Retinal pigment epithelial cell (primary cell): ENCODE data around the gene KIAA1328.

ENCODE experiments used
- DNase-seq: peaks from one replicate; pipeline ENCODE4 v3.0.0-alpha.2; 2010; ENCODE audit warnings: low read depth
- H3K4me3 ChIP-seq: 2 replicates; pipeline ENCODE4 v1.5.1; 2011; ENCODE audit warnings: mild to moderate bottlenecking, low read length, control low read depth, moderate library complexity
- CTCF ChIP-seq: conservative IDR thresholded peaks from 2 replicates; pipeline ENCODE4 v1.5.1; 2011; ENCODE audit warnings: low read depth, low read length, control low read depth, inconsistent platforms

KIAA1328 gene

GRCh38 chr18:37042381-37042780 lies 213.5 kb downstream of the KIAA1328 start:
- DNase-seq, result no peak
- H3K4me3 ChIP-seq, result no peak overlapping the region
- no peak for TF ChIP-seq CTCF

- no peak for DNase-seq
- TF ChIP-seq CTCF, result no peak
These were observed 226.3 kb downstream of the KIAA1328 start for GRCh38 chr18:37055137-37055802.

GRCh38 chr18:37064187-37064586 lies 235.3 kb downstream of the KIAA1328 start:
- H3K4me3 ChIP-seq, result no peak overlapping the region
- no peak for TF ChIP-seq CTCF

More at GRCh38 chr18:37055137-37055802, 226.3 kb downstream of the KIAA1328 start:
- no peak overlapping the region for H3K4me3 ChIP-seq

GRCh38 chr18:37065254-37065653 lies 236.3 kb downstream of the KIAA1328 start:
- no peak for TF ChIP-seq CTCF
- DNase-seq, result no peak
- H3K4me3 ChIP-seq, result no peak overlapping the region

More at GRCh38 chr18:37064187-37064586, 235.3 kb downstream of the KIAA1328 start:
- DNase-seq, result no peak

GRCh38 chr18:37084912-37085311 lies 256.0 kb downstream of the KIAA1328 start:
- TF ChIP-seq CTCF, result no peak
- H3K4me3 ChIP-seq, result no peak overlapping the region
- DNase-seq, result no peak

- no peak overlapping the region for H3K4me3 ChIP-seq
- TF ChIP-seq CTCF, result no peak
- DNase-seq, result no peak
These were observed 256.4 kb downstream of the KIAA1328 start for GRCh38 chr18:37085362-37085761.
